Measurements from ENCODE around the gene CHP2. TPM values are rescaled to one million over a fixed set of nuclear protein-coding genes. Genes with fewer than 3 reads are reported as not detected.

CHP2 gene
- total and polyA plus RNA-seq, 12 donors, result 0.01 TPM; not detected in 11

DNA sequence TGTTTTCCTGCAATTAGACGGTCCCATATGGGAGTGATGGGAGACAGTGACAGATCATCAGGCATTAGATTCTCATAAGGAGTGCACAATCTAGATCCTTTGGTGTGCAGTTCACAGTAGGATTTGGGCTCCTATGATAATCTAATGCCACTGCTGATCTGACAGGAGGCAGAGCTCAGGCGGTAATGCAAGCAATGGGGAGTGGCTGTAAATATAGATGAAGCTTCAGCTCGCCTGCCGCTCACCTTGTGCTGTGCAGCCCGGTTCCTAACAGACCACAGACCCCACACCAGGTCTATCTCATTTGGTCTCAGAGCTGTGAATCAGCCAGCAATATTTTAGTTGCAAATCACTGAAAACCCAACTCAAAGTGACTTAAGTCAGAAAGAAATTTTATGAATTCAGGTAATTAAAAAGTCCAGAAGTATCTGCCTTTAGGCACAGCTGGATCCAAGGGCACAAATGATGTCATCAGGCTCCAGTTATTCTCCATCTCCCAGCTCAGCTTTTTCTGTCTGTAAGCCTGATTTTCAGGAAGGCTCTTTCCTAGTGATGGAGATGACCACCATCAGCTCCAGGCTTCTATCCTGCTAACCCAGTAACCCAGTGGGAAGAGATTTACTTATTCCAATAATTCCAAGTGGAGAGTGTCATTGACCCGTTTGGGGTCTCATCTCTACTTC, 3.3 kb downstream of the CHP2 start:
- Histone ChIP-seq H3K4me3 (no peak overlapping the region), H3K4me1 (peaks cover 0 to 13% (median 8%) of the 10 kb centered on the region in 9 donors), H3K27me3 (peaks cover 16 to 76% (median 56%) of the 10 kb centered on the region in 7 donors), H3K27ac (no peak overlapping the region), H3K36me3 (no peaks in the 10 kb centered on the region), H3K9me3 (no peaks in the 10 kb centered on the region)
- ATAC-seq, result no peak
- no peak for DNase-seq
- TF ChIP-seq, protein P1, sequence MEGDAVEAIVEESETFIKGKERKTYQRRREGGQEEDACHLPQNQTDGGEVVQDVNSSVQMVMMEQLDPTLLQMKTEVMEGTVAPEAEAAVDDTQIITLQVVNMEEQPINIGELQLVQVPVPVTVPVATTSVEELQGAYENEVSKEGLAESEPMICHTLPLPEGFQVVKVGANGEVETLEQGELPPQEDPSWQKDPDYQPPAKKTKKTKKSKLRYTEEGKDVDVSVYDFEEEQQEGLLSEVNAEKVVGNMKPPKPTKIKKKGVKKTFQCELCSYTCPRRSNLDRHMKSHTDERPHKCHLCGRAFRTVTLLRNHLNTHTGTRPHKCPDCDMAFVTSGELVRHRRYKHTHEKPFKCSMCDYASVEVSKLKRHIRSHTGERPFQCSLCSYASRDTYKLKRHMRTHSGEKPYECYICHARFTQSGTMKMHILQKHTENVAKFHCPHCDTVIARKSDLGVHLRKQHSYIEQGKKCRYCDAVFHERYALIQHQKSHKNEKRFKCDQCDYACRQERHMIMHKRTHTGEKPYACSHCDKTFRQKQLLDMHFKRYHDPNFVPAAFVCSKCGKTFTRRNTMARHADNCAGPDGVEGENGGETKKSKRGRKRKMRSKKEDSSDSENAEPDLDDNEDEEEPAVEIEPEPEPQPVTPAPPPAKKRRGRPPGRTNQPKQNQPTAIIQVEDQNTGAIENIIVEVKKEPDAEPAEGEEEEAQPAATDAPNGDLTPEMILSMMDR (IDR thresholded peaks at IDR 0.05), result no peak
- WGBS, 2 donors, result 78 to 85% methylated on average over 6 of the region's 6 CpGs
- intact Hi-C loops (cut with DNase I), result no loop called here

DNA sequence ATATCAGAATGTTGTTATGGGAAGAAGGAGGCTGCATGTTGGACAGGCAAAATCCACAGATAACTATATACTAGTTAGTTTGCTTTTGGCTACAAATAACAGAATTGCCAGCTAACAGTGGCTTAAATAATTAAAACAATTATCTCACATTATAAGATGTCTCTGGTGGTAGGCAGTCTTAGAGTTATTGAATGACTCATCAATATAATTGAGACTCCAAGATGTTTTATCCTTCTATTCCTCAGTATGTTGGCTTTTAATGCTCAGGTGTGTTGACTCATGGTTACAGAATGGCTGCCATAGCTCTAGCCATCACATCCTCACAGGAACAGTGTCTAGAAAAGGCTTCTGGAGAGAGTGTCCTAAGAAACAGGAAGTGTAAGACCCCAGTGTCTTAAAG, 11.1 kb downstream of the CHP2 start:
- TF ChIP-seq, protein P1 (IDR thresholded peaks at IDR 0.05), result no peak
- intact Hi-C loops (cut with DNase I), result no loop called here
- Histone ChIP-seq H3K4me1 (no peaks in the 10 kb centered on the region), H3K27ac (no peak overlapping the region), H3K4me3 (no peak overlapping the region), H3K36me3 (no peaks in the 10 kb centered on the region), H3K9me3 (peaks cover 0 to 3% (median 0%) of the 10 kb centered on the region in 11 donors), H3K27me3 (peaks cover 0 to 14% (median 5%) of the 10 kb centered on the region in 7 donors)
- DNase-seq, result no peak
- ATAC-seq, result no peak

DNA sequence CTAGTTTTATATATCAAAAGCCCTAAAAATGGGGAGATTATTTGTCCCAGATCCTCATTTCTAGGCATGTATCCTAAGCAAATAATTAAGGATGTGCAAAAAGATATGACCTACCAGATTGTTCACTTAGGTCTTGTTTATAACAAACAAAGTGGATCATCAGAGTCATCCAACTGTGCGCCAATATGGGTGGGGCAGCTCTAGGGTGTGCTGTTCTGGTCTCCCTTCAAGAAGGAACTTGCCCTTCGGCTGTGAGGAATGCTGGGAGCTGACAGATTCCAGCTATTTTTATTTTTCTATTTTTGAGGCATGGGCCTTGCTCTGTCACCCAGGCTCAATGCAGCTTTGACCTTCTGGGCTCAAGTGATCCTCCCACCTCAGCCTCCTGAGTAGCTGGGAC, 13.8 kb downstream of the CHP2 start:
- peaks cover 0 to 3% (median 0%) of the 10 kb centered on the region in 11 donors for H3K9me3 ChIP-seq
- no peak for ATAC-seq
- no peak overlapping the region for H3K4me3 ChIP-seq
- 59 to 60% methylated on average over 2 of the region's 2 CpGs for WGBS, 2 donors
- H3K4me1 ChIP-seq, result no peaks in the 10 kb centered on the region
- TF ChIP-seq, protein P1 (IDR thresholded peaks at IDR 0.05), result no peak
- H3K27me3 ChIP-seq, result peaks cover 0 to 6% (median 3%) of the 10 kb centered on the region in 7 donors
- no peaks in the 10 kb centered on the region for H3K36me3 ChIP-seq
- no peak for DNase-seq
- no peak overlapping the region for H3K27ac ChIP-seq
- intact Hi-C loops (cut with DNase I), result no loop called here

DNA sequence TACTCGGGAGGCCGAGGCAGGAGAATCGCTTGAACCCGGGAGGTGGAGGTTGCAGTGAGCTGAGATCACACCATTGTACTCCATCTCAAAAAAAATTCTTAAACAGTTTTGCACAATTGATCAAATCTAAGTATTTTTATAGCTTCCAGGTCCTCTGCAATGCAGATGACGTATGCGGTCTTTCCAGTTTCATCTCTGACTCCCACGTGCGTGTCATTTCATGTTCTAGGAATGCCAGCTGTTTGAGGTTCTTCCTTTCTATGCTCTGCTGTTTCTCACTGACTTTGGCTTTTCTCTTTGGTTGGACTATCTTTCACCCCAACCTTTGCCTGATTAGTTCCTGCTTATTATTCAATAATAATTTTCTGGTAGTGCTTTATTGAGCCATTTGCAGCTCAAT, 16.2 kb downstream of the CHP2 start:
- TF ChIP-seq, protein P1 (IDR thresholded peaks at IDR 0.05), result no peak
- Histone ChIP-seq H3K27me3 (peaks cover 0 to 13% (median 5%) of the 10 kb centered on the region in 7 donors), H3K36me3 (no peaks in the 10 kb centered on the region), H3K4me1 (no peaks in the 10 kb centered on the region), H3K4me3 (no peak overlapping the region), H3K27ac (no peak overlapping the region), H3K9me3 (peaks cover 0 to 3% (median 0%) of the 10 kb centered on the region in 11 donors)
- 76 to 81% methylated on average over 8 of the region's 8 CpGs for WGBS, 2 donors
- ATAC-seq (no peak), DNase-seq (no peak)
- intact Hi-C loops (cut with DNase I), result no loop called here
